Esophagus squamous epithelium (tissue), 4 donors: ENCODE measurements around the gene WDR82.

Experiments used
- POLR2A ChIP-seq, 4 donors: fragments of 450-650 bp; IDR thresholded peaks; one replicate each; pipeline ENCODE4 v1.6.1; 2017; ENCODE audit warnings: antibody characterized with exemption in 4 of 4, mild to moderate bottlenecking in 4 of 4, moderate library complexity in 3 of 4
- TF ChIP-seq, protein P1 (sequence below), 6 experiments: fragments of 450-650 bp in 4 of 6; fragments of 200-600 bp in 2 of 6; sonication (generic) in 2 of 6; IDR thresholded peaks; one replicate each; pipeline ENCODE4 v1.5.1; 2016 to 2019; ENCODE audit warnings: antibody characterized with exemption in 6 of 6, mild to moderate bottlenecking in 4 of 6, moderate library complexity in 4 of 6

DNA sequence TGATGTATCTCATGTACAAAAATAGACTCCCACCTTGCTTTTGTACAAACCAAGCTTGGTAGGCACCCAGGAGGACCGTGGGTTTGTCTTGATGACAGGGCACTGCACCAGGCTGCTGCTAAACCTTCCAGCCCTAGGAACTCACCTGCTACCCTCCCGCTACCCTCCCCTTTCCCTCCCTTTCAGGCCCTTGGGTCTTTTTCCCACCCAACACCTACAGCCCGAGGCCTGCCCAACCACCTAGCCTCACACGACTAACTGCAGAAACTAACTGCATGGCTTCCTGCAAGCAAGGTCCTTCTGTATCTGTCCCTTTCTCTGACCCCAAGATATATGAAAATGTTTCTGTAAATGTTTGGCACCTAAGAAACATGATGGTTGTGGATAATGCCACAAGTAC lies 21.8 kb downstream of the WDR82 start:
- TF ChIP-seq, protein P1, sequence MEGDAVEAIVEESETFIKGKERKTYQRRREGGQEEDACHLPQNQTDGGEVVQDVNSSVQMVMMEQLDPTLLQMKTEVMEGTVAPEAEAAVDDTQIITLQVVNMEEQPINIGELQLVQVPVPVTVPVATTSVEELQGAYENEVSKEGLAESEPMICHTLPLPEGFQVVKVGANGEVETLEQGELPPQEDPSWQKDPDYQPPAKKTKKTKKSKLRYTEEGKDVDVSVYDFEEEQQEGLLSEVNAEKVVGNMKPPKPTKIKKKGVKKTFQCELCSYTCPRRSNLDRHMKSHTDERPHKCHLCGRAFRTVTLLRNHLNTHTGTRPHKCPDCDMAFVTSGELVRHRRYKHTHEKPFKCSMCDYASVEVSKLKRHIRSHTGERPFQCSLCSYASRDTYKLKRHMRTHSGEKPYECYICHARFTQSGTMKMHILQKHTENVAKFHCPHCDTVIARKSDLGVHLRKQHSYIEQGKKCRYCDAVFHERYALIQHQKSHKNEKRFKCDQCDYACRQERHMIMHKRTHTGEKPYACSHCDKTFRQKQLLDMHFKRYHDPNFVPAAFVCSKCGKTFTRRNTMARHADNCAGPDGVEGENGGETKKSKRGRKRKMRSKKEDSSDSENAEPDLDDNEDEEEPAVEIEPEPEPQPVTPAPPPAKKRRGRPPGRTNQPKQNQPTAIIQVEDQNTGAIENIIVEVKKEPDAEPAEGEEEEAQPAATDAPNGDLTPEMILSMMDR (IDR thresholded peaks at IDR 0.05), result no peak
- no peak for TF ChIP-seq POLR2A (IDR thresholded peaks at IDR 0.05)
